NB4 (cell line): ENCODE measurements around the gene NPPA.

Source experiments
- DNase-seq: peaks from one replicate; pipeline ENCODE4 v3.0.0; 2010; ENCODE audit warnings: low read depth
- H3K4me3 ChIP-seq: one replicate; pipeline ENCODE4 v1.5.1; 2011; ENCODE audit warnings: mild to moderate bottlenecking, low read depth, low read length, moderate library complexity
- MYC ChIP-seq: IDR thresholded peaks from 2 replicates; pipeline ENCODE4 v1.6.1; 2011; ENCODE audit warnings: low read depth, low read length
- POLR2A ChIP-seq: IDR thresholded peaks from 2 replicates; pipeline ENCODE4 v1.6.1; 2011; ENCODE audit warnings: mild to moderate bottlenecking; ENCODE audit not compliant: insufficient read length; ENCODE audit errors: extremely low read depth
- TF ChIP-seq, protein P1 (sequence below): IDR thresholded peaks from one replicate; pipeline ENCODE4 v1.5.1; 2012; ENCODE audit warnings: low read depth, low read length
- TF ChIP-seq, protein P2 (sequence below): IDR thresholded peaks from 2 replicates; pipeline ENCODE4 v1.6.1; 2011; ENCODE audit warnings: low read depth, low read length

The NPPA gene

DNA sequence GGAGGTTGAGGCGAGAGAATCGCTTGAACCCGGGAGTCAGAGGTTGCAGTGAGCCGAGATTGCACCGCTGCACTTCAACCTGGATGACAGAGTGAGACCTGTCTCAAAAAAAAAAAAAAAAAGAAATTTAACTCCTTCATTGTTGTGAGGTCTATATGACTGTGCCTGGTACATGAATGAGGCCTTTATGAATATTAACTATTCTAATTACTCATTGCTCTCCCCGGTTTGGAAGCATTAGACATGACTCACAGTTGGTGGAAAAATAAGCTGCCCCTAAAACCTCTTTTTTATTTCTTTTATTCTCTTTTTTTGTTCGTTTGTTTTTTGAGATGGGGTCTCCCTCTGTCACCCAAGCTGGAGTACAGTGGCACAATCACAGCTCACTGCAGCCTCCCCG lies 7.8 kb upstream of the NPPA start:
- TF ChIP-seq POLR2A (no peak), MYC (no peak)
- TF ChIP-seq, protein P1, sequence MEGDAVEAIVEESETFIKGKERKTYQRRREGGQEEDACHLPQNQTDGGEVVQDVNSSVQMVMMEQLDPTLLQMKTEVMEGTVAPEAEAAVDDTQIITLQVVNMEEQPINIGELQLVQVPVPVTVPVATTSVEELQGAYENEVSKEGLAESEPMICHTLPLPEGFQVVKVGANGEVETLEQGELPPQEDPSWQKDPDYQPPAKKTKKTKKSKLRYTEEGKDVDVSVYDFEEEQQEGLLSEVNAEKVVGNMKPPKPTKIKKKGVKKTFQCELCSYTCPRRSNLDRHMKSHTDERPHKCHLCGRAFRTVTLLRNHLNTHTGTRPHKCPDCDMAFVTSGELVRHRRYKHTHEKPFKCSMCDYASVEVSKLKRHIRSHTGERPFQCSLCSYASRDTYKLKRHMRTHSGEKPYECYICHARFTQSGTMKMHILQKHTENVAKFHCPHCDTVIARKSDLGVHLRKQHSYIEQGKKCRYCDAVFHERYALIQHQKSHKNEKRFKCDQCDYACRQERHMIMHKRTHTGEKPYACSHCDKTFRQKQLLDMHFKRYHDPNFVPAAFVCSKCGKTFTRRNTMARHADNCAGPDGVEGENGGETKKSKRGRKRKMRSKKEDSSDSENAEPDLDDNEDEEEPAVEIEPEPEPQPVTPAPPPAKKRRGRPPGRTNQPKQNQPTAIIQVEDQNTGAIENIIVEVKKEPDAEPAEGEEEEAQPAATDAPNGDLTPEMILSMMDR: no peak
- TF ChIP-seq, protein P2, sequence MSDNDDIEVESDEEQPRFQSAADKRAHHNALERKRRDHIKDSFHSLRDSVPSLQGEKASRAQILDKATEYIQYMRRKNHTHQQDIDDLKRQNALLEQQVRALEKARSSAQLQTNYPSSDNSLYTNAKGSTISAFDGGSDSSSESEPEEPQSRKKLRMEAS: no peak
- no peak overlapping the region for H3K4me3 ChIP-seq
- DNase-seq: no peak

DNA sequence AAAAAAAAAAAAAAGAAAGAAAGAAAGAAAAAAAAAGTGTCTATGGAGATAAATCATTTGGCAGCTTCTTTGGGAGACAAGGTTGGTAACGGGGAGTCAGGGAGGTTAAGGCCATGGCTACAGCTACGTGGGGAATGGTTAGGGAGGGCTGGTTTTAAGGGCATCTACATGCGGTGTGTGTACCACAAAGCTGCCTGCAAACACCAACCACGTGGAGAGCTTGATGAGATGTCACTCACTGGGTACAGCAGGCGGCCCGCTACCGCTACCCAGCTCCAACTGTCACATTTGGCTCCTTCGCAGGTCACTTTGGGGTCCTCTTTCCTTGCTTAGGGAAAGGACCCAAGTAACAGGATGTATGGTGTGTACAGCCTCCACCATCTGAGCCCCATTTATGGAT lies 6.9 kb upstream of the NPPA start:
- DNase-seq: no peak
- TF ChIP-seq, protein P1: no peak
- TF ChIP-seq, protein P2: 0 out of 2 replicates have a peak, but pooled peaks have one; percentile 27
- H3K4me3 ChIP-seq: no peak overlapping the region

DNA sequence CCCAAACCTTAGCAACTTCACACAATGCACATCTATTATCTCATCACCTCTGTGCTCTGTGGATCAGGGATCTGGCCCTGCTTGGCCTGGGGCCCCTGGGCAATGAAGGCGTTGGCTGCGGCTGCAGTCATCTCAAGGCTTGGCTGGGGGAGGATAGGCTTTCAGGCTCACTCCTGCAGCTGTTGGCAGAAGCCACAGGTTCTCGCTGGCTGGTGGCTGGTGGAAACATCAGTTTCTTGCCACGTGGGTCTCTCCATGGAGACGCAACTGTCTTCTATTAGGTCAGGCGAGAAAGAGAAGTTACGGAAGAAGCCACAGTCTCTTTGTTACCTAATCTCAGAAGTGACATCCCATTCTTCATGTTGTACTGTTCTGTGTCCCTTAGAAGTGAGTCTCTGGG lies 3.6 kb upstream of the NPPA start:
- TF ChIP-seq MYC: peak; percentile 93
- TF ChIP-seq, protein P2: peak; percentile 98
- TF ChIP-seq POLR2A: no peak
- TF ChIP-seq, protein P1: no peak
- H3K4me3 ChIP-seq: no peak overlapping the region
- peak; percentile 92 for DNase-seq

DNA sequence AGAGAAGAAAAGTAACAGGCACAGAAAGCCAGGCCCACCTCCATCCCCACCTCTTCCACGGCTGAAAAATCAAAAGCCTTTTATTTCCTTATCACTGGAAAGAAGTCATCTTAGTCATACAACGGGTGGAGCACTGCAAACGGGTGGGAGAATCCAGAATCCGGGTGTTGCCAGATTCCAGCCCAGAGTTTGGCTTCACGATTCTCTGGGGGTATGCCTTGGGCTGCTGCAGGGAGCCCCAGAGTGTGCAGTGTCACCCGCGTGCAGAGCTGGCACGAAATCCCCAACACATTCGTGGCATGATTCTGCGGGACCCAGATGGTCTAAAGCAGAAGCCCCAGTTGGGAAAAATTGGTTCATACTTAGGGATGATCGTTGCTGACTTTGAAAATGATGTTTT lies 2.6 kb upstream of the NPPA start:
- no peak for TF ChIP-seq POLR2A
- TF ChIP-seq MYC: no peak
- TF ChIP-seq, protein P1: no peak
- TF ChIP-seq, protein P2: no peak
- no peak for DNase-seq
- H3K4me3 ChIP-seq: no peak overlapping the region

DNA sequence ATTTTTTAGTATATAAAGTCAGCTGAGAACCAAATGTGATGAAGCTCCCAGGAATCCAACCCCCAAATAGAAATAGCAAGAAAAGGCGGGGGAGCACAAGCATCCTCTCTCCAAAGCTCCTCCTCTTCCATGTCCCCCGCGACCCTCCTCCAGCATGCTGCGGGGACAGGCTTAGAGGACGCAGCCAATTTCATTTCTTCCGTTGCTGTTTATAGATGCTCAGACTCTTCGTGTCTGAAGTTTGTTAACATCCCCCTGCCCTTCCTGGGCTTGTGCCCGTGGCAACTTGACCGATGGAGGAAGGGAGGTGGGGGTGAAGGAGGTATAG lies 754 bp upstream of the NPPA start:
- TF ChIP-seq, protein P2: no peak
- no peak for TF ChIP-seq MYC
- TF ChIP-seq, protein P1: no peak
- TF ChIP-seq POLR2A: no peak
- no peak overlapping the region for H3K4me3 ChIP-seq
- DNase-seq: no peak

DNA sequence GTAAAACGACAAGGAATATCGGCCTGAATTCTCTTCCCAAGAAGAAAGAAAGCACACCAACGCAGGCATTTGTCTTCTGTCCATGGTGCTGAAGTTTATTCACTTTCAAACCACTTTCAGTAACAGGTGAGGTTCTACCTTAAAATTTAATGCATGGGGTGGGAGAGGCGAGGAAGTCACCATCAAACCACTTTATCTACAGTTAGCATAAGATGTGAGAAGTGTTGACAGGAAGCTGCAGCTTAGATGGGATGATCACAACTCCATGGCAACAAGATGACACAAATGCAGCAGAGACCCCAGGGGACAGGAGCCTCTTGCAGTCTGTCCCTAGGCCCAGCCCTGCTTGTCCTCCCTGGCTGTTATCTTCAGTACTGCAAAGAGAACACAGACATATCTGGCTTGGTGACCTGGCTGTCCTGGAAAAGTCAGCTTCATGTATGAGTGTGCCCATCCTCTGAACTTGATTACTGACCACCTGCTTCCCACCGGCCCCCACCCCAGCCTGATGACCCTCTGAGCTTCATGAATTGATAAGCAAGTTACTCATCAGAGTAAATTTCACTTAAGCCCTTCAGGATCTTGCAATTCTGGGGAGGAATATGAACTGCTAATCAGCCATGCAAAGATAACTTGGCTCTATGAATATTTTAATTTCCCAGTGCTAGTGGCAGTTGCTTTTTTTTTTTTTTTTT lies 1.8 kb downstream of the NPPA start:
- TF ChIP-seq POLR2A: no peak
- TF ChIP-seq MYC: no peak
- TF ChIP-seq, protein P1: no peak
- TF ChIP-seq, protein P2: no peak
- DNase-seq: peak; percentile 44
- H3K4me3 ChIP-seq: no peak overlapping the region
